Dermis microvascular lymphatic vessel endothelial cell (primary cell): ENCODE data around the gene CMIP. TPM values are rescaled to one million over a fixed set of nuclear protein-coding genes. Genes with fewer than 3 reads are reported as not detected.

Experiments
- DNase-seq, 2 donors: peaks; one replicate each; pipeline versions ENCODE4 v3.0.0 to v3.0.0-alpha.2; 2010; ENCODE audit warnings: low read depth in 2 of 2
- total RNA-seq: library from RNA; depleted of rRNA; stranded (reverse); fragments of >200 nt; gene quantifications from 2 replicates; pipeline ENCODE4 v1.2.1, GENCODE V29; 2014

Gene CMIP
- total RNA-seq, 1 donor from 2014 or later: 8.0 TPM

- DNase-seq: no peak
Observed at GRCh38 chr16:81617021-81617346, 172.4 kb downstream of the CMIP start.

GRCh38 chr16:81618187-81618586, 173.6 kb downstream of the CMIP start:
- no peak for DNase-seq

GRCh38 chr16:81618661-81619060, 174.1 kb downstream of the CMIP start:
- peak; percentile 29 to 70 for DNase-seq

- DNase-seq: no peak
Observed at GRCh38 chr16:81620029-81620428, 175.4 kb downstream of the CMIP start.

- DNase-seq: no peak
Observed at GRCh38 chr16:81620796-81621195, 176.2 kb downstream of the CMIP start.

- DNase-seq: no peak
Observed at GRCh38 chr16:81621496-81621895, 176.9 kb downstream of the CMIP start.

- peak; percentile 37 to 73 for DNase-seq
Observed at GRCh38 chr16:81623365-81624102, 178.9 kb downstream of the CMIP start.

- DNase-seq: no peak
Observed at GRCh38 chr16:81624403-81624759, 179.8 kb downstream of the CMIP start.

GRCh38 chr16:81624760-81625543, 180.3 kb downstream of the CMIP start:
- DNase-seq: peak; percentile 73 to 85

GRCh38 chr16:81625544-81626153, 181.0 kb downstream of the CMIP start:
- peak in 1 of 2 donors; percentile 96 for DNase-seq

GRCh38 chr16:81626181-81626674, 181.6 kb downstream of the CMIP start:
- peak in 1 of 2 donors; percentile 49 for DNase-seq

GRCh38 chr16:81627024-81627423, 182.4 kb downstream of the CMIP start:
- no peak for DNase-seq

- DNase-seq: no peak
Observed at GRCh38 chr16:81627729-81628244, 183.2 kb downstream of the CMIP start.

- no peak for DNase-seq
Observed at GRCh38 chr16:81629034-81629802, 184.6 kb downstream of the CMIP start.

GRCh38 chr16:81629896-81630634, 185.5 kb downstream of the CMIP start:
- DNase-seq: no peak

GRCh38 chr16:81630635-81631031, 186.0 kb downstream of the CMIP start:
- no peak for DNase-seq

GRCh38 chr16:81632392-81633146, 188.0 kb downstream of the CMIP start:
- peak in 1 of 2 donors; percentile 85 for DNase-seq

GRCh38 chr16:81633147-81633619, 188.6 kb downstream of the CMIP start:
- no peak for DNase-seq

GRCh38 chr16:81633680-81634379, 189.2 kb downstream of the CMIP start:
- DNase-seq: no peak
